ENCODE measurements around the gene SMYD3.

GRCh38 chr1:246318622-246319021 is 188.5 kb downstream of the SMYD3 start:
- no peak for TF ChIP-seq TARDBP (IDR thresholded peaks at IDR 0.05)
- no peak for TF ChIP-seq L3MBTL2 (conservative IDR thresholded peaks at IDR 0.05)
- TF ChIP-seq SP1 (IDR thresholded peaks at IDR 0.05) = no peak
- TF ChIP-seq HDGF (IDR thresholded peaks at IDR 0.05; ENCODE audit: borderline replicate concordance) = no peak
- TF ChIP-seq SUZ12 (IDR thresholded peaks at IDR 0.05) = no peak
- TF ChIP-seq BHLHE40 (IDR thresholded peaks at IDR 0.05; ENCODE audit: borderline replicate concordance) = no peak
- no peak for TF ChIP-seq FOXM1 (IDR thresholded peaks at IDR 0.05; ENCODE audit: borderline replicate concordance)
- no peak for TF ChIP-seq FOXA1 (IDR thresholded peaks at IDR 0.05)
- no peak for TF ChIP-seq PKNOX1 (IDR thresholded peaks at IDR 0.05)
- TF ChIP-seq ARNT (IDR thresholded peaks at IDR 0.05) = no peak
- no peak for TF ChIP-seq FOXK2 (IDR thresholded peaks at IDR 0.05)
- no peak for TF ChIP-seq ZNF384 (IDR thresholded peaks at IDR 0.05)

Data from HEK293T (cell line).